Vagina (tissue), 2 donors: ENCODE data around the gene GSC2. TPM values are rescaled to one million over a fixed set of nuclear protein-coding genes. Genes with fewer than 3 reads are reported as not detected.

Experiments
- DNase-seq, 2 donors: peaks; one replicate each; pipeline ENCODE4 v3.0.0-alpha.2; 2017; ENCODE audit errors: extremely low spot score in 2 of 2
- H3K27ac ChIP-seq: fragments of 200-600 bp; sonication (generic); one replicate; pipeline ENCODE4 v1.5.1; 2019
- H3K27me3 ChIP-seq: fragments of 200-600 bp; sonication (generic); one replicate; pipeline ENCODE4 v1.5.1; 2019
- H3K36me3 ChIP-seq, 2 donors: fragments of 200-600 bp; sonication (generic); one replicate each; pipeline ENCODE4 v1.5.1; 2017 to 2019
- H3K4me1 ChIP-seq: fragments of 200-600 bp; sonication (generic); one replicate; pipeline ENCODE4 v1.5.1; 2019
- H3K4me3 ChIP-seq, 2 donors: fragments of 200-600 bp; sonication (generic); 1 replicate in 1 of 2; 2 replicates in 1 of 2; pipeline ENCODE4 v1.5.1; 2016 to 2019
- H3K9me3 ChIP-seq: fragments of 200-600 bp; sonication (generic); one replicate; pipeline ENCODE4 v1.5.1; 2019
- CTCF ChIP-seq, 3 experiments: fragments of 450-650 bp in 2 of 3; fragments of 200-600 bp in 1 of 3; sonication (generic) in 1 of 3; IDR thresholded peaks; one replicate each; pipeline ENCODE4 v1.5.1; 2017 to 2019; ENCODE audit warnings: antibody characterized with exemption in 3 of 3, mild to moderate bottlenecking in 2 of 3, moderate library complexity in 2 of 3
- POLR2A ChIP-seq, 2 donors: fragments of 450-650 bp; IDR thresholded peaks; one replicate each; pipeline ENCODE4 v1.6.1; 2017; ENCODE audit warnings: antibody characterized with exemption in 2 of 2, mild to moderate bottlenecking in 2 of 2, moderate library complexity in 2 of 2
- POLR2AphosphoS5 ChIP-seq, 2 donors: sonication (generic); formaldehyde crosslinking; IDR thresholded peaks; one replicate each; pipeline ENCODE4 v1.9.0; 2017; ENCODE audit warnings: antibody characterized with exemption in 2 of 2, mild to moderate bottlenecking in 2 of 2, low read depth in 1 of 2; ENCODE audit not compliant: insufficient read depth in 1 of 2
- intact Hi-C: fragments of 100-400 bp; cut with DNase I; formaldehyde crosslinking; loops from one replicate; pipeline ENCODE4 v1.15.1; 2023
- total RNA-seq: library from RNA; depleted of rRNA; stranded (reverse); fragments of >200 nt; gene quantifications from one replicate; pipeline ENCODE4 v1.2.3, GENCODE V29; 2016

The GSC2 gene
- total RNA-seq, 1 donor from 2014 or later, result not detected

- TF ChIP-seq CTCF (IDR thresholded peaks at IDR 0.05), result no peak
- no peak for TF ChIP-seq POLR2AphosphoS5 (IDR thresholded peaks at IDR 0.05; ENCODE audit: insufficient read depth in 1 of 2, low read depth in 1 of 2)
- TF ChIP-seq POLR2A (IDR thresholded peaks at IDR 0.05), result no peak
- peaks cover 69% of the 10 kb centered on the region for H3K4me1 ChIP-seq
- no peak overlapping the region for H3K27ac ChIP-seq
- intact Hi-C loops, result no loop called here
- H3K4me3 ChIP-seq, result no peak overlapping the region
- no peaks in the 10 kb centered on the region for H3K27me3 ChIP-seq
- H3K9me3 ChIP-seq, result no peaks in the 10 kb centered on the region
- H3K36me3 ChIP-seq, result no peaks in the 10 kb centered on the region
- DNase-seq, result no peak
These were observed 25.6 kb upstream of the GSC2 start for GRCh38 chr22:19175602-19176174.

- H3K4me1 ChIP-seq, result peaks cover 75% of the 10 kb centered on the region
- no peaks in the 10 kb centered on the region for H3K36me3 ChIP-seq
- no peak overlapping the region for H3K27ac ChIP-seq
- no peak for DNase-seq
- H3K4me3 ChIP-seq, result no peak overlapping the region
- intact Hi-C loops, result no loop called here
- no peaks in the 10 kb centered on the region for H3K9me3 ChIP-seq
- TF ChIP-seq CTCF (IDR thresholded peaks at IDR 0.05) (no peak), POLR2AphosphoS5 (IDR thresholded peaks at IDR 0.05; ENCODE audit: insufficient read depth in 1 of 2, low read depth in 1 of 2) (no peak), POLR2A (IDR thresholded peaks at IDR 0.05) (no peak)
- no peaks in the 10 kb centered on the region for H3K27me3 ChIP-seq
These were observed 25.0 kb upstream of the GSC2 start for GRCh38 chr22:19175026-19175601.

- Histone ChIP-seq H3K9me3 (no peaks in the 10 kb centered on the region), H3K27me3 (no peaks in the 10 kb centered on the region), H3K4me3 (no peak overlapping the region), H3K36me3 (no peaks in the 10 kb centered on the region), H3K4me1 (peaks cover 77% of the 10 kb centered on the region), H3K27ac (no peak overlapping the region)
- DNase-seq, result no peak
- TF ChIP-seq POLR2A (IDR thresholded peaks at IDR 0.05) (no peak), POLR2AphosphoS5 (IDR thresholded peaks at IDR 0.05; ENCODE audit: insufficient read depth in 1 of 2, low read depth in 1 of 2) (no peak), CTCF (IDR thresholded peaks at IDR 0.05) (no peak)
- intact Hi-C loops, result no loop called here
These were observed 24.3 kb upstream of the GSC2 start for GRCh38 chr22:19174106-19175025.

- H3K4me1 ChIP-seq, result peaks cover 77% of the 10 kb centered on the region
- H3K9me3 ChIP-seq, result no peaks in the 10 kb centered on the region
- H3K27ac ChIP-seq, result no peak overlapping the region
- intact Hi-C loops, result no loop called here
- H3K27me3 ChIP-seq, result no peaks in the 10 kb centered on the region
- no peak overlapping the region for H3K4me3 ChIP-seq
- no peaks in the 10 kb centered on the region for H3K36me3 ChIP-seq
- TF ChIP-seq CTCF (IDR thresholded peaks at IDR 0.05) (no peak), POLR2A (IDR thresholded peaks at IDR 0.05) (no peak), POLR2AphosphoS5 (IDR thresholded peaks at IDR 0.05; ENCODE audit: insufficient read depth in 1 of 2, low read depth in 1 of 2) (no peak)
- DNase-seq, result no peak
These were observed 23.2 kb upstream of the GSC2 start for GRCh38 chr22:19173047-19174035.
